UCSD-AML1 (cell line): ENCODE data around the gene GNG13.

ENCODE experiments used
- DNase-seq: peaks from one replicate; lab custom pipeline; 2025; ENCODE audit not compliant: unreplicated experiment; lab: John Stamatoyannopoulos, UW

Gene GNG13

GRCh38 chr16:815861-816260 is 15.3 kb upstream of the GNG13 start:
- no peak for DNase-seq

GRCh38 chr16:814974-815373 is 14.4 kb upstream of the GNG13 start:
- DNase-seq = no peak

- DNase-seq = no peak
Observed at GRCh38 chr16:813916-814412, 13.4 kb upstream of the GNG13 start.

- peak; percentile 36 for DNase-seq
Observed at GRCh38 chr16:813204-813915, 12.8 kb upstream of the GNG13 start.

- no peak for DNase-seq
Observed at GRCh38 chr16:808085-808386, 7.5 kb upstream of the GNG13 start.

- peak; percentile 94 for DNase-seq
Observed at GRCh38 chr16:807347-808084, 7.0 kb upstream of the GNG13 start.

GRCh38 chr16:805474-805873 is 4.9 kb upstream of the GNG13 start:
- DNase-seq = no peak

- no peak for DNase-seq
Observed at GRCh38 chr16:804193-805048, 3.9 kb upstream of the GNG13 start.

GRCh38 chr16:803754-804080 is 3.2 kb upstream of the GNG13 start:
- no peak for DNase-seq

GRCh38 chr16:802914-803753 is 2.6 kb upstream of the GNG13 start:
- no peak for DNase-seq

- DNase-seq = no peak
Observed at GRCh38 chr16:802461-802860, 1.9 kb upstream of the GNG13 start.

GRCh38 chr16:801584-802363 is 1.2 kb upstream of the GNG13 start:
- no peak for DNase-seq

- DNase-seq = no peak
Observed at GRCh38 chr16:800834-801511, 439 bp upstream of the GNG13 start.

GRCh38 chr16:799111-799947 is 1.2 kb downstream of the GNG13 start:
- DNase-seq = no peak

GRCh38 chr16:798666-799065 is 1.9 kb downstream of the GNG13 start:
- no peak for DNase-seq

GRCh38 chr16:797686-798085 is 2.8 kb downstream of the GNG13 start:
- no peak for DNase-seq

- DNase-seq = no peak
Observed at GRCh38 chr16:797120-797420, 3.5 kb downstream of the GNG13 start.

GRCh38 chr16:796296-797119 is 4.0 kb downstream of the GNG13 start:
- DNase-seq = no peak
